ENCODE results near the gene PRLH.

Gene PRLH, protein sequence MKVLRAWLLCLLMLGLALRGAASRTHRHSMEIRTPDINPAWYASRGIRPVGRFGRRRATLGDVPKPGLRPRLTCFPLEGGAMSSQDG

DNA sequence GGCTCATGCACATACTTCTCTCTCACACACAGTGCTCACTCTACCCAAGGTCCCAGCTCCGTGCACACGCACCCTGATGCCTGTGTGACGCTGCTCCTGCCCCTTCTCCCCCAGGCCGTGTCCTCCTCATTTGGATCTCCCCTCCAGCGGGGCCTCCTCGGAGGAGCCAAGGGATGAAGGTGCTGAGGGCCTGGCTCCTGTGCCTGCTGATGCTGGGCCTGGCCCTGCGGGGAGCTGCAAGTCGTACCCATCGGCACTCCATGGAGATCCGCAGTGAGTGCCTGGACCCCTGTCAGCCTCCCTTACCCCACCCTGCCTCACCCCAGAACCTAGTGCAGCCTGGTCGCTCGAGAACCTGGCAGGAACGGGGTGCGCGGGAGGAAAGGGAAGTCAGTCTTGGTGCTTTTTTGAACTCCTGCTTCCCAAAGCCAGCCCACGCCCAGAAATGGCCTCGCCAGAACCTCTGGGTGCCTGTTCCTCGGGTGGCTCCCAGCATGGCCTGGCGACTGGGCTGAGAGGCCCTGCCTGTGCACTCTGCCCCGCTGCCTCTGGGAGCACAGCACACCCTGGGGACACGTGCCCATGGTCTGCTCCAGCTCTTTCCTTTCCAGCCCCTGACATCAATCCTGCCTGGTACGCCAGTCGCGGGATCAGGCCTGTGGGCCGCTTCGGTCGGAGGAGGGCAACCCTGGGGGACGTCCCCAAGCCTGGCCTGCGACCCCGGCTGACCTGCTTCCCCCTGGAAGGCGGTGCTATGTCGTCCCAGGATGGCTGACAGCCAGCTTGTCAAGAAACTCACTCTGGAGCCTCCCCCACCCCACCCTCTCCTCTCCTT lies at the start of gene PRLH:
PRLH (plus strand) TSS at position 174 of the 835 bp plus-strand sequence; CDS start at position 174, 0 bp downstream.
- DNase-seq, result no peak

DNA sequence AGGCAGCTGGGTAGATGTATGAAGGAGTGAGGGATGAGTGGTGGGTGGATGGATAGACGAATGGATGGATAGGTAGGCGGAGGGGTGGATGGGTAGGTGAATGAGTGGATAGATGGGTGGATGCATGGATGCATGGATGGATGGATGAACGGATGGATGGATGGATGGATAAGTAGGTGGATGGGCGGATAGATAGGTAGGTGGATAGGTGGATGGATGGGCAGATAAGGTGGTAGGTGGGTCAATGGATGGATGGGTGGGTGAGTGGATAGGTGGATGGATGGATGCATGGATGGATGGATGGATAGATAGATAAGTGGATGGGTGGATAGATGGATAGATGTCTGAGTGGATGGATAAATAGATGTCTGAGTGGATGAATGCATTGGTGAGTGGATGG lies 49.2 kb upstream of the PRLH start:
- no peak for DNase-seq

DNA sequence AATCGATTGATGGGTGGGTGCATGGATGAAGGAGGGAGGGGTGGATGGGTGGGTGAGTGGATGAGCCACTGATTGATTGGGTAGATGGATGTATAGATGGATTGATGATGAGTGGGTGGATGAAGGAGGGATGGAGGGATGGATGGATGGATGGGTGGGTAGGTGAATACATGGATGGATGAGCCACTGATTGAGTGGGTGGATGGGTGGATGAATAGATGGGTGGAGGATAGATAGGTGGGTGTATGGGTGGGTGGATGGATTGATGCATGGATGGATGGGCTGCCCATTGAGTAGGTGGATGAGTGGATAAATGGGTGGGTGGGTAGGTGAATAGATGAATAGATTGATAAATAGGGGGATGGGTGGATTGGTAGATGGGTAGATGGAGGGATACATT lies 48.4 kb upstream of the PRLH start:
- DNase-seq, result no peak

DNA sequence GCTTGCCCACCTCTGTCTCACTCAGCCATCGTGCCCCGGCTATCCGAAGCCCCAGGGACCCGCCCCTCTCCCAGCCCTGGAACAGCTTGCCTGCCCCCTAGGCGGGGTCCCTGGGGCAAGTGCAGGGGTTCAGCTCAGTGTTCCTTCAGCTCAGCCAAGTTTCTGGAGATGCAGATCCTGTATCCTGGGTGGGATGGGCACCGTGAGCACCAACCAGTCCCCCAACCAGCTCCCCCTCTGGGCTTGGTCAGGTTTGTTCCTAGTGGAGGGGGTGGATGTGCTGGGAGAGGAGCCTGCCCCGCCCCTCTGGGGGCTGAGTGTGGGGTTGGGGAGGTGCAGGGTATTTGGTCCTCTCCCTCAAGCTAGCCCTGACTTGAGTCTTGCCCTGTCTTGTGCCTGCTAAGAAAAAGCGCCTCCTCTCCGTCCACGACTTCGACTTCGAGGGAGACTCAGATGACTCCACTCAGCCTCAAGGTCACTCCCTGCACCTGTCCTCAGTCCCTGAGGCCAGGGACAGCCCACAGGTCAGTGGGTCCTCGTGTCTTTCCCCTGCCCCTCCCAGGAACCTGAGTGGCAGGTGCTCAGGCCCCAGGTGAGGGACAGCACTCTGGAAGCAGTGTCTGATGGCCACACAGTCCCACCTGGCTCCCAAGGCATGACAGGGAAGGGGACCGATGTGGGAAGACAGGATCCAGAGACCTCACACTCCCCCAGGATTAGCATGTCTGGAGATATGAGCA lies 46.7 kb upstream of the PRLH start:
- no peak for DNase-seq

DNA sequence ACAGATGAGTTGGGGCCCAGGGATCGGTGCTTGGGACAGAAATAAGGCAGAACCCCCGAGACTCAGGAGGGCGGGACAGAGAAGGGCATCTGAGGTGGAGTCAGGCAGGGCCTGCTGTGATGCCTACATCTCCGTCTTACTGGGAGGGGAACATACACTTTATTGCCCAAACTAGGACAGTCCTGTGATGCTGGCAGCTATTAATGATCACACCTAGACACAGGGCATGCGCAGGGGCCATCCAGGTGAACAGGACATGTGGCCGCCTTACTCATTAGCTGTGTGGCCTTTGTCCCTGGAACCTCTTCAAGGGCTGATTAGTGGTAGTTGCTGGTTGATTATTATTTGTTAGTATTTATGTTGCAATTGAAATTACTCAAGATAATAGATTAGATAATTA lies 46.1 kb upstream of the PRLH start:
- DNase-seq, result no peak

DNA sequence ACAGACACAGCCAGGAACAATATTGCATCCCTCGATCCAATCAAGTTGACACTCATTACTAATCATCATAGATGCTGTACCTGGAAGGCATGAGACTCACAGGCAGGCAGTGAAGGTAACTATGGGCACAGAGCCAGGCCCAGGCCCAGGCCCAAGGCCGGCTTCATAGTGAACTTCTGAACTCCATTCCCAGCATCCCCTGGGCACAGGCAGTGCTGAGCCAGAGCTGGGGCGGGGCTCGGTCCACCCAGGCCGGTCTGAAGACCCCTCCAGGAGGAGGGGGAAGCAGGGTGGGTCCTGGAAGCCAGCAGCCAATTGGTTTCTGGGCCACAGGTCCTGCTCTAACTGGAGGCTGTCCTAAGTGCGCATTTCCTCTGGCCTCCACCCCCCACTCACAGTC lies 41.7 kb upstream of the PRLH start:
- no peak for DNase-seq

DNA sequence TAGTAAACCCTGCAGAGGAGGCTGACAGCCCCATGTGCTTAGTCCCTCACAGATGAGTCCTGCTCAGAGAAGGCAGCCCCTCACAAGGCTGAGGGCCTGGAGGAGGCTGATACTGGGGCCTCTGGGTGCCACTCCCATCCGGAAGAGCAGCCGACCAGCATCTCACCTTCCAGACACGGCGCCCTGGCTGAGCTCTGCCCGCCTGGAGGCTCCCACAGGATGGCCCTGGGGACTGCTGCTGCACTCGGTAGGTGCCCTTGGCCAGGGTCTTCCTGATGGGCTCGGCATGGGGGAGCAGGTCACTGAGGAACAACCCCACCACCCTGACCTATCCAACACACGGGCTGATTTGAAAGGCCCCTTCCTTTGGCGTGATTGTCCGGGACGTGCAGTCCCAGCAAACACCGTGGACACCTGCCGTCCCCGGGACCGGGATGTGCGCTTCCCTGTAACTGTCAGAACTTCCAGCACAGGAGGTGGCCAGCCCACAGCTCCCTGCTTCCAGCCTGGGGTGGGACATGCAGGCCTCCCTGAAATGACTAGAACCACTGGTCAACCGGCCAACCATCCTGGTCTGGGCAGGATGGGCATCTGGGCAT lies 40.7 kb upstream of the PRLH start:
- no peak for DNase-seq

DNA sequence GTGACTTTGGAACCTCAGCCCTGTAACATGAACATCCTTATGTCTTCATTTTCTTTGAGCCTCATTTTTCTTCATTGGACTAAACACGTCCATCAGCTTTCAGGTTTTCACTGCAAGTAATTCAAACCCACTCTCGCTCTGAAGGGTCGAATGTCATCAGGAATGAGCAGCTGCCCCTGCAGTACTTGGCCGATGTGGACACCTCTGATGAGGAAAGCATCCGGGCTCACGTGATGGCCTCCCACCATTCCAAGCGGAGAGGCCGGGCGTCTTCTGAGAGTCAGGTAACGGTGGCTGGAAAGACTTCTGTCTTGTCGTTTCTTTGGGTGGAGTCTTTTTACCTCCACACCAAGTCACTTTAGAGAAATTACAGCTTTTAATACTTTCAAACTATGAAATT lies 39.1 kb upstream of the PRLH start:
- no peak for DNase-seq

DNA sequence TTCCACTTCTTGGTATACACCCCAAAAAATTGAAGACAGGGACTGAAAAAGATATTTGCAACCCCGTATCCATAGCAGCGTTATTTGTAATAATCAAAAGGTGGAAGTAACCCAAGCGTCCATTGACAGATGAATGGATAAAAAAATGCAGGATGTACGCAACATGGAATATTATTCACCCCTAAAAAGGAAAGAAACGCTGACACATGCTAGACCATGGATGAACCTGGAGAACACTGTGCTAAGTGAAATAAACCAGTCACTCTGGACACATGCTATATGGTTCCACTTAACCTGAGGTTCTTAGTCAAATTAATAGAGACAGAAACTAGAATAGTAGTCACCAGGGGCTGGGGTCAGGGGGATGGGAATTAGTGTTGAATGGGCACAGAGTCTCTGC lies 38.6 kb upstream of the PRLH start:
- no peak for DNase-seq

DNA sequence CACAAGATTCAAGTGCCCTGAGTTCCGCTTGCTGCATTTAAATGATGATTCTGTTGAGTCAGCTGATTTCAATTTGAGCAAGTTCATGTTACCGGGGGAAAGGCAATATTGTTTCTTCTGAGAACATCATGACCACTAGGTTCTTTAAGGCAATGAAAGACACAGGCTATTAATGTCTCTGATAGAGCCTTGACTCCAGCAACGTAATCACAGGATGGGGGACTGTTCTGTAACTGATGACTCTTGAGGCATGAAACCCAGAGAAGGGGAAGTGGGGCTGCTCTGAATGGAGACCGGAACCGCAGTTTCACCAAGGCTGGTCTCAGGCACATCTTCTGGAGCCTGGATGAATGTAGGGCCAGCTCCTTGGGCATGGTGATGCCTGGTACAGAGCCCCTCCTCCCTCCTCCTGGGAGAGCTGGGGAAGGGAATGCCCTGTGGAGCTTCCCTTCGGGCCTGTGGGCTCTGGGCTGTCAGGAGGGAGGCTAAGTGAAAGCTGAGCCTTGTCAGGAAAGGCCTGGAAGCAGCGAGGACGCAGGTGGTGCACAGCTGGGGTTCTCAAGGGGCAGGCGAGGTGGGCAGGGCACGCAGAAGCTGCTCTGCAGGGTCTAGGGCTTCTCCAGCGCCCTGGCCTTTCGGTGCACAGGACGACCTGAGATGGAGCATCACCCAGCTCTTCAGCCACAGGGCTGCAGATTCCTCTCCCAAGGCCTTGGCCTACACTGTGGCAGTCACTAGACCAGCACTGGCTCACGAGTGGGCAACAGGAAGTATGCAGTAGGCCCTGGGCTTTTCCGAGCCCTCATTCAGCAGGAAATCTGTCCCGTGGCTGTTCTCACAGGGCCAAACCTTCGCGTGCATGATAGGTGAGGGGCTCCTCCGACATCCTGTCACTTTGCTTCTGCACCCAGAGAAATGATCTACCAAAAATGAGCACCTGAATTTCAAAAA lies 36.6 kb upstream of the PRLH start:
- no peak for DNase-seq

DNA sequence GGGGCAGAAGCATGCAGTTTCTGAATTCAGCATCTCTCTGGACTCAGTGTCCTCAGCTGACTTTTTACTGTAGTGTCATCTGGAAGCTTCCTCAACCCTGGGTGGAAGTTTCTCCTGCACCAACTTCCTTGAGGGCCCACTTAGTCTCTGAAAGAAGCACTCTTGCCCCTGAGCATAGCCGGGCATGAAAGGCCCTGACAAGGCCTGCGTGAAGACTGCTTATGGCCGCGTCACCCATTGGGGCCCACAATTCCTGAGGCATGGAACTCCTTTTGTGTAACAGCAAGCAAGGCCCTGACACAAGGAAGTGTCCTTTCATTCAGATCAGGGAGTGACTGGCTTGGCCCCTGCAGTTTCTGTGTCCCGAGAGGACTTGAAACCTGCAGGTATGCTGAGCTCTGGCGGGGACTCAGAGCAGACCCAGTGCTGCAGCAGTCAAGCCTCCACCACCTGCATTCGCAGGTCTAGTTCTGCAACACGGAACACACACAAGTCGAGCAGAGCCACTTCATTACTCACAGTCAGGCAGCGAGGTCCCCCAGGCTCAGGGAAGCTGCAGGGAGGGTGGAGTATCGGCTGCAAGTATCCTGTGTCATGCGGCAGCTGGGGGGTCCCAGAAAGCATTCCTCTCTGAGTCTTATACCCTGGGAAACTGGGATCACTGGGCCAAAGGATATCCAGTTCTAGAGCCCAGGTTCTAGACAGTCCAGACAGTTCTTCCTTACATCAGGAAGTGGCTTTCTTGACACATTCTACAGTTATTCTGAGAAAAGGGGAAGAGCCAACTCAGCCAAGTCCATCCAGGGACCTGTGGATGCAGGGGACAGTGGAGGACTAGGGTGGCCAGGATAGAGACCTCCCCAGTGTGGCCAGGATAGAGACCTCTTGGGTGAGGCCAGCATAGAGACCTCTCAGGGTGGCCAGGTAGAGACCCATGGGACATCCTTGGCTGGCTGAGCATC lies 35.6 kb upstream of the PRLH start:
- DNase-seq, result no peak

DNA sequence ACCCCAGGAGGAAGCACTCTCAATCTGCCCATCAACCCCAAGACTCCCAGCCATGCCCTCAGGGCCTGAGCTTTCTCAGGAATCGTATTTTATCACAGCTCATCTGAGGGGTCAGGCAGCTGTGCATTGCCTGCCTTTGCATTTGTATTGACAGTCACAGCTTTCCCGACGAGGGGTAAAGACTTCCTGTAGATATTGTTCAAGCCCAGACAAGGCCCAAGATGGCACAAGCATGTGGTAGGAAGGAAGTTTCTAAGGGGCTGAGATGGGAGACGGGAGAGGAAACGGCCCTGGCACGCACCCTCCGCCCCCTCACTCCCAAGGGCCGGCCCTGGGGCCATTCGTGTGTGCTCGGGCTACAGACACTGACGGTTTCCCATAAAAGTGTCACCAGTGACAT lies 34.2 kb upstream of the PRLH start:
- DNase-seq, result no peak

DNA sequence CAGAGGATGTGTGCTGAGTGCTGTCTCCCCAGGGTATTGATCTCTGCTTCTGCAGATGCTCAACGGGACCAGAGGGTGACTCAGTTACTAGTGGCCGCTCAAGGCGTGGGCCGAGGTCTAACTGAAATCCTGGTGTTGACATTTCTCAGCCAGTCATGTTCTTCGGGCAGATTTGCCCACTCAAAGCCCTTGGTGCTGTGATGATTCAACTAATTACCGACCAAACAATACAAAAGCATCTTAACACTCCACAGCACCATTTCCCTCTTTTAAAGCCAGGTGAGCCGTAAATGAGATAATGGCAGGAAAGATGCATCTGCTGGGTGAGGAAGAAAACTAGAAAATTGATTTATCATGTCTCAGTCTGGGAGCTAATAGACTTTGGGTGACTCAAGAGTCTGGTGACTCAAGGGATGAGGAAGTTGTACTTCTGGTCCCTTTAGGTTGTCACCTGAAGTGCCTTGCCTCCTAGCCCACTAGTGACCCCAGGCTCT lies 32.7 kb upstream of the PRLH start:
- no peak for DNase-seq

DNA sequence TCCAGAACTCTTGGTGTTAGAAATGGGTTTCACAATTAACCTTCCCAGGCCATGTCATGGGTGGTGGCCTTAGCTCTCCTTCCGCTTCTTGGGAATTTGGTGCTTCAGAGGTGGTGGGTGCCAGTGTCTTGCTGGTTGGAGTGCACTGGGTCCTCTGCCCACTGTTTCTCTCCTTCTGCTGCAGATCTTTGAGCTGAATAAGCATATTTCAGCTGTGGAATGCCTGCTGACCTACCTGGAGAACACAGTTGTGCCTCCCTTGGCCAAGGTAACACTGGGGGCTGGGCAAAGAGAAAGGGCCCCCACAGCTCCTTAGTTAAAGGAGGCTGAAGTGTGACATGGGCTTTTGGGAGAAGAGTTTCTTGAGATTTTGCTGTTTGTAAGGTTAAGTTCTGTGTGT lies 32.0 kb upstream of the PRLH start:
- DNase-seq, result no peak

DNA sequence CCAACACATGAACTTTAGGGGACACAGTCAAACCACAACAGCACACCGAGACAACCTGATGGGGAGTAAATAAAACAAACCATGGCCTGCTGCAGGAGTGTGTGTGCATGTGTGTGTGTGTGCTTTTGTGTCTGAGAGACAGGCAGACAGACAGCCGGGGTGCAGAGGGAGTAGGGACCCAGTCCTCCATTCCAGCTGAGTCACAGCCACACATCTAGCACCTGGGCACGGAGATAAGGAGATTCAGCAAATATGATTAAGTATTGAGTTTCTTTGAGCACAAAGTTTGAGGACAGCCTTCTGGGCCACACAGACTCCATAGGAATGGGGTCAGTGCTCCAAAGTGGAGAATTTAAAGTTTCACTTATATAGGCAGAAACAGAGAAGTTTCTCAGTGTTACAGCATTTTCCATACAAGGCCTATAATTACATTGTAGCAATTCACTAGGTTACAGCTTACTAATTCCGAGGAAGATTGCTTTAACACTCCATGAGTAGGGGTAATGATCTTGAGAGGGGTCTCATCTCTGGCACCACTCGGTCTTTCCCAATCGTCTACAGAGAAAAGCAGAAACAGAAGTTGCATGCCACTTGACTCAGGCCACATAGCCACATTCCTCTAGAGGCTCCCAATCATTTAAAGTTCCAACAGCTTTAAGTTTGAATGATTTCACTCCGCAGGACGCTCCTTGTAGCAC lies 30.8 kb upstream of the PRLH start:
- no peak for DNase-seq

DNA sequence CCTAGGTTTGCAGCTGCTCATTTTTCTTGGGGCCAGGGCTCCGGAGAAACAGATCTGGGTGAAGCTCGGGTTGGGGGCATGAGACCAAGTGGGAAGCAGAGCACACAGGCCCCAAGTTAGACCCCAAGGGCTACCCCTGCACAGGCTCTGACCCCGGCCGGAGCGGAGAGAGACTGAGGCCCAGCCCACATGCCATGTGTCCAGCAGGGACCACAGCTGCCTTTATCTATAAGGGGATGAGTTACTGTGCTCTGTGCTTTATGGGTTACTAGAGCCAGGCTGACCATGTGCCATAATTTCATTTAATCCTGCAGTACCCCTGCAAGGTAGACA lies 30.3 kb upstream of the PRLH start:
- DNase-seq, result no peak

DNA sequence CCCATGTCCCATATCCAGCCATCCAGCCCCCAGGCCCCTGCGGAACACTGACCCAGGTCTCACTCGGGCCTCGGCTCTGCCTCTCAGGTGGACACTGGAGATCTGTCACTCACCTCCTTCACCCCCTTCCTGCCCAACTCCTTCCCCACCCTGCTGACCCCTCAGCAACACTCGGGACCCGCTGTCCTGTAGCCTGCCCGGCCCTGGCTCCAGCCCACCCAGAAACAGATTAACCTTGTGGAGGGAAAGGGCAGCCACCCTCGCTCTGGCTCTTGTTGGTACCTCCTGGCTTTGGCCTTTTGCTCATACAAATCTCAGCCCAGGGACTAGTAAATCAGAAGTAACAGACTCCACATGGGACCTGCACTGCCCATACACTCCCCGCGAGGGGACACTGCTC lies 29.8 kb upstream of the PRLH start:
- no peak for DNase-seq

DNA sequence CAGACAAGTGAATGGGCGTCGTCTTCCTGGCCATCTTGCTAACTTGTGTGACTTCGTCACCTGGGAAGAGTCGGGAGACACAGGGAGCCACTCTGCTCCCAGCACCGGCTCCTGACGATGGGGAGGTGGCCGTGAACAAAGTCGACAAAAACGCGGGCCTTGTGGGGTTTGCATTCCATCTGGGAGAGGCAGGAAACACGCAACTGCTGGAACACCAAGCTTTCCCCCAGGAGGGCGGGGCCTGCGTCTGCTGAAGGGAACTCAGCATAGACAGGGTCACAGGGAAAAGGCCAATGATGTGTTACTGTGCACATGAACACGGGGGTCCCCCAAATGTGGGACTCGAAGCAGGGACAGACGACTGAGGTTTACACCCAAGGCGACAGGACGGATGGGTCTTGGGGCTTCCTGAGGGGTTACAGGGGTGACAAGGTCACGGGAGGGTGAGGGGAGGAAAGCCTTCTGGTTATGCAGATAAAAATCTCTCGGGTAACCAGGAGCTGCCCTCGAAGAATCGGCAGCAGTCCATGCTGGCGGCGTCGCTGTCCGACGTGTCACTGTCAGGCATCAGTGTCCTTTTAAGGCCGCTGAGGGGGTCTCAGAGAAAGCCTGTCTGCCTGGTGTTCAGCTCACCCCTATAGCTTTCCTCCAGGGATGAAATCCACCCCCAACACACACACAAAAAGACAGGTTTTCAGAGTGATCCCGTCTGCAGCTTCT lies 28.2 kb upstream of the PRLH start:
- no peak for DNase-seq

DNA sequence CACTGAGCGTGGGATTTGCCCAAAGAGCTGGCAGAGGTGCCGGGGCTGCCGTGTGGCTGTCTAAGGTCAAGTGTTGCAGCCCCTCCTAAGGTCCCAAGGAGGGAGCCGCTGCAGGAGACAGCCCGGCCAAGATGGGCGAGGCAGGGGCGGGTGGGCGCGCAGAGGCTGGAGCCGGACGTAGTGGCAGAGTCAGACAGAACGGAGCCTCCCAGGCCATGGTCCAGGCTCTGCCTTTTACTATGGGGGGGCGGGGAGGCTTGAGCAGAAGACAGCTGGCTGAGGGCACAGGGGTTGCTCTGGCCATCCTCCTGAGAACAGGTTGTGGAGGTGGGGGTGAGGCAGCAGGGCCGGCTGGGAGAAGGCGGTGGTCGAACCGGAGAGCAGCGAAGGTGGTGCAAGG lies 27.5 kb upstream of the PRLH start:
- no peak for DNase-seq

DNA sequence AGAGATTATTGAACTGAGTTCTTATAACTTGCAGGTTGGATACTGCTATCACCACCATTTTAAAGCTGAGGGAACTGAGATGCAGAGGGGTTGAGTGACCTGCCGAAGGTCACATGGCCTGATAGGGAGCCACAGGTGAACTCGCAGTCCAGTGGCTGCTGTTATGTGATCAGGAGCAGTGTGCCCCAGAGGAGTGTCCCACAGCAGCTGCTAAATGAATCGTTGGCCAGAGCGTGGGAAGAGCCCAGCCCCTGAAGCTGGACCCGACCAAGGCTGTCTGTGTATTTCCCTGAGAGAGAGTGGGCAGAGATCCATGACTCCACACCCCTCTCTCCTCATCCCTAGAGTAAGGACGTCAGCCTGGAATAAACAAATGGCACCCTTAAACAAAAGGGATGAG lies 26.7 kb upstream of the PRLH start:
- DNase-seq, result no peak
